HG03108 (cell line): Measurements from ENCODE around the gene GADD45B.

Experiments
- ATAC-seq: cut with Tn5 transposase; IDR thresholded peaks from one replicate; pipeline ENCODE4 v1.9.1; 2021; ENCODE audit warnings: moderate library complexity; ENCODE audit not compliant: unreplicated experiment

The GADD45B gene, protein sequence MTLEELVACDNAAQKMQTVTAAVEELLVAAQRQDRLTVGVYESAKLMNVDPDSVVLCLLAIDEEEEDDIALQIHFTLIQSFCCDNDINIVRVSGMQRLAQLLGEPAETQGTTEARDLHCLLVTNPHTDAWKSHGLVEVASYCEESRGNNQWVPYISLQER

DNA sequence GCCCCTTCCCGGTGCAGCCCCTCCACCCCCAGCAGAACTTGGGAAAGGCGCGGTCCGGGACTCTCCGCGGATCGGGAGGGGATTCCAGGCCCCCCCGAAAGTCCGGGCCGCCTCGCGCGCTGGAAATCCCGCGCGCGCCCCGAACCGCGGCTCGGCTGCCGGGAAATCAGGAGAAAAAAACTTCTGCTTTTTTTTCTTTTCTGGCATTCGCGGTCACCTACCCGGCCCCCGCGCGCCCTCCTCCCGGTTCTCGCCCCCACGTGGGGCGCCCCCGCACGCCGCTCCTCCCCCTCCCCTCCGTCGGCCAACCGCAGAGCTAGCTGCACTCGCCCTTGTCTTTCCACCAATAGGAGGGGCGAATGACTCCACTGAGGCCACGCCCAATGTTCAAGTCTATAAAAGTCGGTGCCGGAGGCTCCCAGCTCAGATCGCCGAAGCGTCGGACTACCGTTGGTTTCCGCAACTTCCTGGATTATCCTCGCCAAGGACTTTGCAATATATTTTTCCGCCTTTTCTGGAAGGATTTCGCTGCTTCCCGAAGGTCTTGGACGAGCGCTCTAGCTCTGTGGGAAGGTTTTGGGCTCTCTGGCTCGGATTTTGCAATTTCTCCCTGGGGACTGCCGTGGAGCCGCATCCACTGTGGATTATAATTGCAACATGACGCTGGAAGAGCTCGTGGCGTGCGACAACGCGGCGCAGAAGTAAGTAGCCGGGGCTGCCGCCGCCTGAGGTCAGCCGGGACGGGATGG, at the start of gene GADD45B:
Gene GADD45B, plus strand, starts transcription at position 426 of the 749 bp plus-strand sequence. Its CDS starts 232 bp downstream, at position 658.
- ATAC-seq: peak; percentile 44

DNA sequence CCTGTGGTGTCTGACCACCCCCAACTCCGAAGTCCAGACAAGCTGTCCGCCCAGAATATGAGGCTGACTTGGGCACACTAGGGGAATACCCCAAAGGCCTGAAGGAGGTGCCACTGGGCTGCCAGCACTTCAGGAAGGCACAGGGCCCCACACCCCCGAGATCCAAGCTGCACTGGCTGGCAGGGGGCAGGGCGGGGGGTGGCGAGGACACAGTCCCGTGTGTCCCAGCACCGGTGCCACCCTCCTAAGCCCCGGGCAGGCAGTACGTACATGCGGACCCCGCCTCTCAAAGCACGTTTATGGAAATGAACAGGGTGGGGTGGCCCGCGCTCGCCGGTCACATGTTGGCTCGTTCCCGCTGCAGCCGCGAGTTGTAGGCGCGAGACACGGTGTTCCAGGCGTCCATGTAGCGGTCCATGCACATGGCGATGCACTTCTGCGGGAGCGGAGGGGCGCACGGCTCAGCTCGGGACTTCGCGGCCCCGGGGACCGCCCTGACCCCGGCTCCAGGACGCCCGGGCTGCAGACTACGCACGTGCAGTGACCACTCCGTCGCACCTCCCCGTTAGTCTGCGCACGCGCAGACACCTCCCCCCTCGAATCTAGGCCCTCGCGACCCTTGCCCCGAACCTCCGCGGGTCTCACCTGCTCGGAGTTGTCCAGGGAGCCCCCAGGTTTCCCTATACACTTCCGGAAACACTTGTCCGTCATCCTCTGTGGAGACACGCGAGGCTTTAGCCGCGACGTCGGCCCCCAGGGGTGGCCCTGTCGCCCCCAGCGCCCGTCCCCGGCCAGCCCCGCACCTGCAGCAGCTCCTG, 49.1 kb upstream of the GADD45B start:
- ATAC-seq: peak; percentile 5

DNA sequence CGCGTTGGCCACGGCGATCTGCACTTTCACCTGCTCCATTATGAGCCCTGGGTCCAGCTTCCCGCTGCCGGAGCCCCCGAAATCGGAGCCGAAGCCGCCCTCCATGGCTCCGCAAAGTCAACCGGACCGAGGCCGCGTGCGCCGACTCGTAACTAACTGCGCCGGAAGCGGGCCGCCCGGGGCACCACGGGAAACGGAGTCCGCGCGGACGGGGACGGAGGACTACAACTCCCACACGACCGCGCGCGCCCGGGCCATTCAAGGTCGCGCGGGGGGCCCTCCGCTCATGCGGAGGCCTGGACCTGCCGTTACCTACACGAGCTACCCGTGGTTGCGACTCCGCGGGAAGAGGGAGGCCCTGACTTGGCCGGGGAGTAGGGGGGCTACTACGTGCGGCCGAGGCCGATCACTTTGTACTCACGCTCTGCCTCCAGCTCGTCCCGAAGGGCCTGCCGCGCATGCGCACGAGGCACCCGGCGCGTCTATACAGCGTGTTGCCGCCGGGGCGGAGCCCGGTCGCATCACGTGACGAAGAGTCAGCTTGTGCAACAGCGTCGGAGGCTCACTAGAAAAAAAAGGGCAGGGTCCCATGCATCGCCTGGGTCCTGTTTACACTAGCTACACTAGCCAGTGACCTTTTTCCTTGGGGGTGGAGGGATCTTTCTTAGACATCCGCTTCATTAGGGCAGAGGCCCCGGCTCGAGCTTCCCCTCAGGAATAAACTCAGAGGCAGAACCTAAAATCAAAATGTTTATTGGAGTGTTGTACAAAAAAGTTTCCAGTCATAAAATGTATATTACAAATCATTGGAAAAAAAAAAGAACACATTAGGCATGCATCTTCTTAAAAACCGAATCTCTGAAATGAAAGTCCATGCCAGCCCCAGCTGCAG, 48.3 kb upstream of the GADD45B start, which contains the start of gene TIMM13:
Gene TIMM13, minus strand, starts transcription at position 158 of the 892 bp plus-strand sequence. Its CDS starts 53 bp downstream, at position 105.
- peak; percentile 79 for ATAC-seq

DNA sequence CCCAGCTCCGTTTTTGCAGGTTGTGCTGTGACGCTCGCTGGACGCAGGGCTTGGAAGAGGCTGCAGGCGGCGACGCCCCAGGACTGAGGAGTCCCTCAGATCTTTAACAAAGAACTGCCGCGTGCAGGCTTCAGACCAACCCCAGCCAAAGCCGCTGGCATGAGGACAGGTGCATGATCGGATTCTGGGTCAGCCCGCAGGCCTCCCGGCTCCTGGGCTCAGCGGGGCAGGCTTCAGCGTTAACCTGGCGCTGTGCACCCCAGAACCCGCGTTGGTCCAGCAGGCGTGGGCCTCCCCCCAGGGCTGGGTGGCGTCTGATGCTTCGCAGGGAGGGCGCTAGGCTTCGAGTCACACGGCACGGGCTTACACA, 47.6 kb upstream of the GADD45B start:
- no peak for ATAC-seq

DNA sequence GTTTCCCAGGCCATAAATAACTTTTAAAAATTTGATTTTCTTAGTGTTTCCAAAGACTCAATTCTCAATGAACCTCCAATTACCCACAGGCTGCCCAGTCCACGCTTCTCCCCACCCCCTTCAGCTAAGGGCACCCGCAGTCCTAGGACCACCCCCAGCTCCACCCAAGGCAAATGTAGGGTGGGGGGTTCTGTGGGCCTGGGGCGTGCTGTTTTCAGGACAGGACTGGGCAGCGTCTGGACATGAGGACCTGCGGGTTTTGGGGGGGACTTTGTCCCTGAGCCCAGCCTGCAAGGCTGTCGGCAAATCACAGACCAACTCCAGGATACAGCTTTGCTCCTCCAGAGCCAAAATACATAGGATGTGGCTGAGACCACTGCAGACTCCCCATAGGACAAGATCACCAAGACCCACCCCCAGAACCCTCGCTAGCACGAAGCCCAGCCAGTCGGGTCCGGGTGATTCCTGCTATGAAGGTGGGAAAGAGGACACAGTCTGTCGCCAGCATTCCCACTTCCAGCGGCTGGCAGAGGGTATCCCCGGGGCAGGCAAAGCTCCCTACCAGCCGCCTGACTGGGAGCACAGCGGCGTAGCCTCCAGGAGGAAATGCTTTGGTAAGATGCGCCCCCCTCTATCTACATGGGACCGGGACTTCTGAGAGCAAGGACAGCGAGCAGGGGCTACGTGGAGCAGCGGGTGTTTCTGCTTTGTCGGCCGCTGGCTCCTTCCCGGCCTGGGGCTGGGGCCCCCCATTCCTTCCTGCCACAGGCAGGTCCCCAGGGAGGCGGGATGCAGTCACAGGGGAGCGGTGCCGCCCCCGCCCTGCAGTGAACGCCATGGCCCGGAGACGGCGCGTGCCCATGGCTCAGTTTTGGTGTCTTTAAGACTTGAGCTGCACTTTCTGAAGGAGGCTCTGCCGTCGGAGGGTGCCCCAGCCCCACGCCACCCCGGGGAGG, 46.9 kb upstream of the GADD45B start:
- no peak for ATAC-seq

DNA sequence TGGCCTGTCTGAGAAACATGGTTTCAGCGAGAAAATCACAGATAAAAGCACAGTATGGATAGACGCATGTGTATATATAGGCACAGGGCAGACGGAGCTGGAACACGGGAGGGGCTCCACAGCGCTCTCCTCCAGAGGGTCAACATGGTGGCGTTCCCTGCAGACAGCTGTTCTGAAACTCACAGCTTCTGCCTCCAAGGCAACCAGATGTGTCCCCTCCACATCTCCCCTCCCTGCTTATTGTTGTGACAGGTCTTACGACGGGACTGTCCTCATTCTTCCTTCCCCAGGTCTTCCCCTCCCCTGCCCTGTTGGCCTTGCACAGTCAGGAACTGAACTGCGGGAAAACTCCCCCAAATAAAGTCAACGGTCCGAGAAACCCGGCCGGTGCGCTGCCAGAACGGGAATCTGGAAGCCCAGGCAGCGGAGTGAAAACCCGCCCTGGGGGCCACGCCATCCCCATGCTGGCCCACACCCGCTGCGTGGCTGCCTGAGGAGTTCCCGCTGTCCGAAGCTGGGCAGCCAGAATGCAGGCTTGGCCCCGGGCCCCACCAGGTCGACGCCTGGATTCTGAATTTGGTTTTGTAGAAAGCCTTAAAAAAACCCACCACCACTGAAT, 45.9 kb upstream of the GADD45B start:
- no peak for ATAC-seq

DNA sequence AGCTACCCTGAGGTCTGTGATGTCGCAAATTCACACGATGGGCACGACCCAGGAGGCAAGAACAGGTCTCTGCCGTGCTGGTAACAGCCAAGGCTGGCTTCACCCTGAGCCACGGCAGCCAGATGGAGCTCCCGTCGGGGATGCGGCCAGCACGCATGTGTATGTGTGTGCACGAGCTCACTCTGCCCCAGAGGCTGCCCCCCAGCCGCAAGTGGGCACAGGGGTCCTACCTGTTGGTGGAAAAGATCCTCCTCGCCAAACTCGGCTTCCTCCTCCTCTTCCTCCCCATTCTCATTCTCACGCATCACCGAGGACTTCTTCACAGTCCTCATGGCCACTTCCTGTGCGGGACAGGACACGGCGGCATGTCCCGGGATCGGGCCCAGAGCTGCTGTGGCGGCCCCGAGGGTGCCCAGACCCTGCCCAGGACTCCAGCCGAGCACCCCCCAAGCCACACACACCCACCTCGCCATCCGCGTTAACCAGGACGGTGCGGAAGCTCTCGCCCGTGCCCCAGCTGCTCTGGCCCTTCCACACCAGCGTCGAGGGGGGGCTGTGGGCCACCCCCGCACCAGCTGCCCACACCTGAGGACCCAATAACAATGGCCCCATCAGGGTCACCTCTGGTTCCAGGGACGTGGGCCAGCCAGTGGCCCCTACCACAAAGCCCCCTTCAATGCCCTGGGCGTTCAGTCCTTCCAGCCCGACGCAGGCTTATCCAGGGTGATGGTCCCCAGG, 44.4 kb upstream of the GADD45B start:
- no peak for ATAC-seq

DNA sequence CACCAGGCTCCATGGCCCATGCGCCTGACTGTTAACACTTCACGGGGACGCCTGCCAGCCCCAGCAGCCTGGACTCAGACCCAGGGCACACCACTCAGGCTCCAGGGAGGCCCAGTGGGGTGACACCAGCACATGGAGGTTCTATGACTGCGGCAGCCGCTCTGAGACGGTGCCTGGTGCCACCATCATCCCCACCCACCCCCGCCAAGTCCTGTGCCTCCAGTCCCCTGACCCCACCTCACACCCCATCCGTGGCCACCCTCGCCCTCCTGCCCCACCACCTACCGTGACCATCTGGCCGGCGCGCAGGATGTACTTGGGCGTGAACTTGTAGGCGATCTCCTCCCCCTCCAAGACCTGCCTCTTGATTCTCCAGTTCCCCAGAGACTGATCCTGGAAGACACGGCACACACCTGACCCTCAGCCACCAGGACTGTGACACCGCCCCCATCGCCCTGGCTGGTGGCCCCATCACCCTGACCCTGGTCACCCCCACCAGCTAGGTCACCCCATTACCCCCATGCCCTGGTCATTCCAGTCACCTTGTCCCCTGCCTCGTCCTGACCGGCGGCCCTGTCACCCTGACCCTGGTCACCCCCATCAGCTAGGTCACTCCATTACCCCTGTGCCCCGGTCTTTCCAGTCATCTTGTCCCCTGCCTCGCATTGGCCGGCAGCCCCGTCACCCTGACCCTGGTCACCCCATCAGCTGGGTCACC, 43.6 kb upstream of the GADD45B start:
- no peak for ATAC-seq

DNA sequence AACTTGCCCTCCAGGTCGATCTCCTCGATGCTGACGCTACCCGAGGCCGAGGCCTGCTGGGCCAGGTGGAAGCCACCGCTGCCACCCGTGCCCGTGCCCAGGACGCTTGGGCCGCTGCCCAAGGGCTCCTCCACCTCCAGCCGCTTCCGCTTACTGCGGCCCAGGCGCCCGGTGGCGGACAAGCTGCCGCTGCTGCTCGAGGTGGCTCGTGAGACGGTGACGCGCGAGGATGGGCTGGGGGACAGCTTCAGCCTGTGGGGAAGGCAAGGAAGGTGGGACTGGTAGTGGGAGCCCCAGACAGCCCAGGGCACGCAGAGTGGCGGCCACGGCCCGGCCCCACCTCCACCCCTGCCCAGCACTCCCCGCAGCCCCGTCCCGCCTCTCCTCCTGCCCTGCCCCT, 42.1 kb upstream of the GADD45B start:
- ATAC-seq: no peak

DNA sequence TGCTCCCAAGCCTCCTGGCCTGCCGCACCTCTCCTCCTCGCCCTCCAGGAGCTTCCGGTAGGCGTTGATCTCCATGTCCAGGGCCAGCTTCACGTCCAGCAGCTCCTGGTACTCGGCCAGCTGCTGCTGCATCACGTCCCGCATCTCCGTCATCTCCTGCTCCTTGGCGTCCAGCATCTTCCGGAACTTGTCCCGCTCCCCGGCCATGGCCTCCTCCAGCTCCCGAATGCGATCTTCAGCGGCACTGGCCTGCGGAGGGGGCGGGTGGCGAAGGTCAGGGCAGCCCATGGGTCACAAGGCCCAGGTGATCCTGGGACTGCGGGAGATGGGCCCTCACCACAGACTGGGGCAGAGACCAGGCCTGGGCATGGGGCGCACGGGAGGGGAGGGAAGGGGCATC, 41.7 kb upstream of the GADD45B start:
- no peak for ATAC-seq

DNA sequence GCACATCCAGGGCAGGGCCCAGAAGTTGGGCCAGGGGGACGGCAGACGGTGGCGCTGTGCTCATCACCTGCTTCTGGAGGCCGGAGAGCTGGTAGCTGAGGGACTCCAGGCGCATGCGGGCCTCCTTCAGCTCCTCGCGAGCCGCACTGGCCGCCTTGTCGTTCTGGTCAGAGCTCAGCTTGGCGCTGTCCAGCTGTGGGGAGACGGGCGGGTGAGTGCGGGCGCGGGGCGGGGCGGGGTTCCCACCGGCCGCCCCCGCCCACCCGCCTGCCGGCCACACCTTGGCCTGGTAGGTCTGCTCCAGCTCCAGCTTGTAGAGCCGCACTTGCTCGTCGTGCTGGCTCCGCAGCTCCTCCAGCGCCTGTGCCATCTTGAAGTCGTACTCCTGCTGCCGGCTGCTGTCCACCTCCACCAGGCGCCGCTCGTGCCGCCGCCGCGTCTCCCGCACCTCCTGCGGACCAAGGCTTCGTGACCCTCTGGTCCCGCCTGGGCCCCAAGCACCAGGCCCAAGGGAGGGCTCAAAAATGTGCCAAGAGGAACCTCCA, 41.1 kb upstream of the GADD45B start:
- ATAC-seq: no peak

DNA sequence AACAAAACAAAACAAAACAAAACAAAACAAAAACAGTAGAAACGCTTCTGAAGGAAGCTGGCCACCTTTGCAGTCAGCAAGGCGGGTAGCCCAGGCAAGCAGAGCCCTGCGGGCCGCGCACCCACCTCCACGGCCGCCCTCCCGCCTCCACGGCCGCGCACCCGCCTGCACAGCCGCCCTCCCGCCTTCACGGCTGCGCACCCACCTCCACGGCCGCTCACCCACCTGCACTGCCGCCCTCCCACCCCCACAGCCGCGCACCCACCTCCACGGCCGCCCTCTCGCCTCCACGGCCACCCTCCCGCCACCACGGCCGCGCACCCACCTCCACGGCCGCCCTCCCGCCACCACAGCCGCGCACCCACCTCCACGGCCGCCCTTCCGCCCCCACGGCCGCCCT, 39.5 kb upstream of the GADD45B start:
- ATAC-seq: no peak

DNA sequence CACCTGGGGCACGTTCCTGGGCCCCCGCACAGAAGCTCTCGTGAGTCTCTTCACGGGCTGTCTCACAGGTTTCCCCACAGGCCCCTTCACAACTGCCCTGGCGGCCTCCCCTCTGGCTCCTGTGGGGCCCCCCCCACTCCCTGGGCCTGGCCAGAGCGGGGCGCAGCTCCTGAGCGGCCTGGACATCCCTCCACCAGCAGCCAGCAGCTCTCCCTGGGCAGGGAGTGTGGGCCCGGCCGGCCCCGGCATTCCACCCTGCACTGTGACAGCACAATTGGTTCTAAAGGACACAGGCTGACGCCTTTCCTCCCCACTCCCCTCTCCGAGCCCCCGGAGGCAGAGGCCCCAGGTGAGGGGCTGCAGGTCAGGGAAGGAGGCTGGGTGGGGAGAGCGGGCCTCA, 39.0 kb upstream of the GADD45B start:
- no peak for ATAC-seq

DNA sequence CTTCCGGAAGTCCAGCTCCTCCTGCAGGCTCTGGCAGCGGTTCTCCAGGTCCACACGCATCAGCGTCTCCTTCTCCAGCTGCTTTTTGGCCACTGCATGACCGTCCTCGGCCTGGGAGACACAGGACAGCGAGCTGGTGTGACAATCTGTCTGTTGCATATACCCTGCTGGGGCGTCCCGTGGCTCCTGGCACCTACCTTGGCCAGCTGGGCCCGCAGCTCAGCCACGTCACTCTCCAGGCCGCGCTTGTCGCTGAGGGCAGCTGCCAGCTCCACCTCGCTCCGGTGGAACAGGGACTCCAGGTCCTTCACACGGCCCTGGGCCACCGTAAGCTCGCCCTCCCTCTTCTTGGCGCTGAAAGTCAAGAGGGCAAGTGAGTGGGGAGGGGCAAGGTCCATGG, 37.7 kb upstream of the GADD45B start:
- ATAC-seq: no peak

DNA sequence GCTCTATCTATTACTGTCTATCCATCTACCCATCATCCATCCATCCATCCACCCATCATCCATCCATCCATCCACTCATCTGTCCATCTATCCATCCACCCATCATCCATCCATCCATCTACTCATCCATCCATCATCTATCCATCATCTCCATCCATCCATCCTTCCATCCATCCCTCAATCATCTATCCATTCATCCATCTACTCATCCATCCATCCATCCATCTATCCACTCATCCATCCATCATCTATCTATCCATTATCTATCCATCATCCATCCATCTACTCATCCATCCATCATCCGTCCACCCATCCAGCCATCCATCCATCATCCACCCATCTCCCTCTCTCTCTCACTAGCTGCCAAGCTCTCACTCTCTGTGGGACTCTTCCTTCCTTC, 35.4 kb upstream of the GADD45B start:
- no peak for ATAC-seq

DNA sequence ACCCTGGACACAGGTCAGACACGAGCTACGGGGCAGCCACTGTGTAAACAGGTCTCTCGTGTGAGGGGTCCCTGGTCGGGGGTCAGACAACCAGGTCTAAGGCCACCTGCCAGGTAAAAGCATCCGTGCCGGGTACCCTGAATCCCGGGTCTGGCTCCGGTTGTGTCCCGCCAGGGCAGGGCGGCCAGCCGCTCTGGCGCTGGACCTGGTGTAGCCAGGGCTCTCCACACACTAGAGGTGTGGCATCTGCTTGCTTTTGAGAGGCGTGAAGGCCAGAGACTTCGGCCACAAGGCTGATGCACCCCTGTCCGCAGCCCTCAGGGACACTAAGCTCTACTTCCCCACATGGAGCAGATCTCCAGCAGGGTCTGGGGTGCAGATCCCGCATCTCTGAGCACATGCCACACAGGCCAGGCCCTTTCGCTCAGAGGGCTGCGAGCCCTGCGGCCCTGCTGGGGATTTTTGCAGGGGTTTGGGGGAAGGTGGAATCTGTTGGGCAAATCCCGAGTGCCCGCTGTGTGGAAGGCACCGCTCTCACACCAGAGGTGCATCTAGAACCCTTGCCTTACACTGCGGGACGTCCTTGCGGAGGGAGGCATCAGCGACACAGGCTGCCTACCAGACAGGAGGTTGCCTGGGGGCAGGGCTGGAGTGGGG, 34.7 kb upstream of the GADD45B start:
- no peak for ATAC-seq

DNA sequence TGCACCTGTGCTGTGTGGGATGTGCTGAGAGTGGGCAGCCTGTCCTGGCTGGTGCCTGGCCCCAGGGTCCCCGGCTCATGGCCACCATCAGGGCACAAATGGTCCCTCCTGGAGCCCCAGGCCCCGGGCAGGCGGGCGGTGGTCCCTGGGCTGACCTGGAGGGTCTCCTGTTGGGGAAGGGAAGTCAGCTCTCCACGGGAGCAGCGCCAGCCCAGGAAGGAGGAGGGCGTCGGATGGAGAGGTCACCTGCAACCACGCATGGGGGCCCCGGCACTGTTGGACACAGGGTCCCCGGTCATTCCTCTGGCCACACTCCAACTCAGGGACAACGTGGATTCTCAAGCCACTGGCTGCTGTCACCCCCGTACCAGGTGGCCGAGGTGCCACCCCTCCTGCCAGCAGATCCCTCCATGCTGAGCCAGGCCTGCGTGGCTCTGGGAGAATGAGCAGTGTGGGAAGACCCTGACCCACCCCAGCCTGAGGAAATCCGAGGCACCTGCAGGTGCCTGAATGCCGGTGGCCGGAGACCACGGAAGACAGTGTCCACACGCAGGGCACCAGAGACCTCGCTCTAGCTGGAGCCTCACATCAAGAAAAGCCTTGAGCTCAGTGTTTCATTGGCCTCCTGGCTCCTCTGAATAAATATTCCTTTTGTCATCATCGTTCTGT, 32.7 kb upstream of the GADD45B start:
- no peak for ATAC-seq
